Panc1 (cell line): ENCODE data around the gene TRIM3. TPM values are rescaled to one million over a fixed set of nuclear protein-coding genes. Genes with fewer than 3 reads are reported as not detected.
"Not testable (repeated sequence)": the region's sequence is repeated elsewhere in the genome, so short reads cannot be mapped to it uniquely, and the experiment has no call there.

Source experiments
- ATAC-seq: fragments of 200-7000 bp; cut with Tn5 transposase; 2 replicates; pipeline ENCODE4 v1.9.1; 2020; ENCODE audit warnings: mild to moderate bottlenecking, moderate library complexity
- Bru-seq: library from RNA; stranded (reverse); fragments of 400-500 nt; gene quantifications from one replicate; lab custom pipeline; 2021; lab: Mats Ljungman, UMichigan
- BruChase-seq, 2 experiments: library from RNA; stranded (reverse); fragments of 400-500 nt; gene quantifications; one replicate each; lab custom pipeline; 2021; lab: Mats Ljungman, UMichigan
- BruUV-seq: library from RNA; stranded (reverse); fragments of 400-500 nt; replicated peaks from 2 replicates; lab custom pipeline; 2021; lab: Mats Ljungman, UMichigan
- CTCF ChIA-PET: fragments of 300-600 bp; sonication (Branson Sonifier 250); formaldehyde crosslinking; loops from one replicate; lab custom pipeline; 2022; ENCODE audit warnings: antibody characterized with exemption; lab: Charles Lee
- POLR2A ChIA-PET: fragments of 300-600 bp; sonication (Branson Sonifier 250); formaldehyde crosslinking; loops from one replicate; lab custom pipeline; 2022; ENCODE audit warnings: antibody characterized with exemption; lab: Charles Lee
- DNase-seq: peaks from one replicate; pipeline ENCODE4 v3.0.0-alpha.2; 2010; ENCODE audit warnings: low read depth, low spot score
- H3K27ac ChIP-seq: 2 replicates; pipeline ENCODE4 v1.5.1; 2011; ENCODE audit warnings: mild to moderate bottlenecking, low read length, inconsistent platforms
- H3K27me3 ChIP-seq: fragments of 200-500 bp; sonication (Bioruptor generic); 2 replicates; pipeline ENCODE4 v1.6.0; 2014; ENCODE audit warnings: low read length, inconsistent platforms; ENCODE audit not compliant: control insufficient read depth, insufficient read depth
- H3K36me3 ChIP-seq: fragments of 200-500 bp; sonication (Bioruptor generic); 2 replicates; pipeline ENCODE4 v1.5.1; 2014; ENCODE audit warnings: inconsistent platforms, mild to moderate bottlenecking, low read length, moderate library complexity; ENCODE audit not compliant: control insufficient read depth, insufficient read depth
- H3K4me1 ChIP-seq: 2 replicates; pipeline ENCODE4 v1.5.1; 2011; ENCODE audit warnings: inconsistent platforms, mild to moderate bottlenecking, low read length, moderate library complexity; ENCODE audit not compliant: control insufficient read depth, insufficient read depth
- H3K4me3 ChIP-seq, 2 experiments: 2 replicates each; pipeline ENCODE4 v1.5.1; 2011 to 2012; ENCODE audit warnings: low read depth in 2 of 2, low read length in 2 of 2, mild to moderate bottlenecking in 2 of 2, inconsistent platforms in 1 of 2, moderate library complexity in 1 of 2
- H3K9me3 ChIP-seq: fragments of 200-500 bp; sonication (Bioruptor generic); 2 replicates; pipeline ENCODE4 v1.5.1; 2014; ENCODE audit warnings: low read depth, mild to moderate bottlenecking, inconsistent platforms, low read length, moderate library complexity; ENCODE audit not compliant: control insufficient read depth, insufficient read depth
- POLR2AphosphoS5 ChIP-seq: IDR thresholded peaks from 2 replicates; pipeline ENCODE4 v1.6.1; 2012; ENCODE audit warnings: mild to moderate bottlenecking, low read depth, low read length, moderate library complexity
- SIN3A ChIP-seq: IDR thresholded peaks from 2 replicates; pipeline ENCODE4 v1.6.1; 2012; ENCODE audit warnings: low read depth, mild to moderate bottlenecking, low read length, moderate library complexity, borderline replicate concordance; ENCODE audit not compliant: insufficient read depth
- TCF7L2 ChIP-seq: IDR thresholded peaks from 2 replicates; pipeline ENCODE4 v1.6.1; 2011; ENCODE audit warnings: mild to moderate bottlenecking, low read depth, low read length, inconsistent platforms
- in situ Hi-C: cut with HindIII; loops from 2 replicates; pipeline ENCODE4 v1.10.0; 2016; ENCODE audit warnings: low sequenced_read_pairs, low pct_unique_long_range_greater_than_20kb
- intact Hi-C: fragments of 100-400 bp; cut with micrococcal nuclease; formaldehyde crosslinking; loops from one replicate; pipeline ENCODE4 v1.10.0; 2022; ENCODE audit not compliant: unreplicated experiment
- long read RNA-seq: library from polyadenylated mRNA; unstranded; transcript quantifications from one replicate; pipeline ENCODE4 v2.0.0, GENCODE V29; 2021; ENCODE audit not compliant: unreplicated experiment
- polyA plus RNA-seq: library from polyadenylated mRNA; unstranded; fragments of >200 nt; gene quantifications from one replicate; pipeline ENCODE4 v1.2.1, GENCODE V29; 2012; ENCODE audit warnings: missing spikeins; ENCODE audit not compliant: insufficient read length
- total RNA-seq: library from RNA; stranded (reverse); gene quantifications from one replicate; pipeline ENCODE4 v1.2.1, GENCODE V29; 2021; ENCODE audit not compliant: unreplicated experiment
- TF ChIP-seq, protein P1 (sequence below): fragments of 450-650 bp; IDR thresholded peaks from 2 replicates; pipeline ENCODE4 v1.5.1; 2017; ENCODE audit warnings: mild to moderate bottlenecking
- TF ChIP-seq, protein P2 (sequence below), 2 experiments: IDR thresholded peaks; 2 replicates each; pipeline ENCODE4 v1.6.1; 2011 to 2012; ENCODE audit warnings: low read depth in 2 of 2, control low read depth in 1 of 2, low read length in 1 of 2, mild to moderate bottlenecking in 1 of 2, moderate library complexity in 1 of 2; ENCODE audit not compliant: insufficient read depth in 1 of 2

The TRIM3 gene
- 35.4 TPM for total RNA-seq
- polyA plus RNA-seq: 43.6 TPM
- percentile 61 among the genes with signal in this experiment for Bru-seq, nascent RNA
- BruChase-seq, experiment 1, labeled RNA remaining after a 2-hour chase: percentile 68 among the genes with signal in this experiment
- percentile 62 among the genes with signal in this experiment for BruChase-seq, experiment 2, labeled RNA remaining after a 6-hour chase
- long read RNA-seq, transcript TRIM3-201 (12 exons, 2,879 nt): major isoform, 32 of 61 reads
- long read RNA-seq, partial matches to known transcripts: 2 of 61 reads
- long read RNA-seq, other reads (novel, unspliced or antisense): 24 of 61 reads

GRCh38 chr11:6473451-6474412, at the start of gene TRIM3:
TSS of gene TRIM3 (minus strand) at chr11:6473941. CDS start at chr11:6465695, 8,246 bp downstream.
- intact Hi-C loops: no loop called here
- CTCF ChIA-PET: interaction anchor here (0.7 to 2.5 kb wide), 3 partner anchors 39 to 145 kb away, joined by 4 to 10 read pairs (median 5); no protein-coding TSS in a partner anchor
- H3K9me3 ChIP-seq: no peaks in the 10 kb centered on the region
- POLR2A ChIA-PET: interaction anchor here (0.6 kb wide), 1 partner anchor 84 kb away, joined by 3 read pairs; the partner anchor contains the start of gene SMPD1
- peaks cover 23% of the 10 kb centered on the region for H3K4me1 ChIP-seq
- H3K27me3 ChIP-seq: no peaks in the 10 kb centered on the region
- peak; percentile 62; the same call in 1 of the 2 replicates for TF ChIP-seq SIN3A
- TF ChIP-seq, protein P1, sequence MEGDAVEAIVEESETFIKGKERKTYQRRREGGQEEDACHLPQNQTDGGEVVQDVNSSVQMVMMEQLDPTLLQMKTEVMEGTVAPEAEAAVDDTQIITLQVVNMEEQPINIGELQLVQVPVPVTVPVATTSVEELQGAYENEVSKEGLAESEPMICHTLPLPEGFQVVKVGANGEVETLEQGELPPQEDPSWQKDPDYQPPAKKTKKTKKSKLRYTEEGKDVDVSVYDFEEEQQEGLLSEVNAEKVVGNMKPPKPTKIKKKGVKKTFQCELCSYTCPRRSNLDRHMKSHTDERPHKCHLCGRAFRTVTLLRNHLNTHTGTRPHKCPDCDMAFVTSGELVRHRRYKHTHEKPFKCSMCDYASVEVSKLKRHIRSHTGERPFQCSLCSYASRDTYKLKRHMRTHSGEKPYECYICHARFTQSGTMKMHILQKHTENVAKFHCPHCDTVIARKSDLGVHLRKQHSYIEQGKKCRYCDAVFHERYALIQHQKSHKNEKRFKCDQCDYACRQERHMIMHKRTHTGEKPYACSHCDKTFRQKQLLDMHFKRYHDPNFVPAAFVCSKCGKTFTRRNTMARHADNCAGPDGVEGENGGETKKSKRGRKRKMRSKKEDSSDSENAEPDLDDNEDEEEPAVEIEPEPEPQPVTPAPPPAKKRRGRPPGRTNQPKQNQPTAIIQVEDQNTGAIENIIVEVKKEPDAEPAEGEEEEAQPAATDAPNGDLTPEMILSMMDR: peak; percentile 80
- TF ChIP-seq, protein P2, sequence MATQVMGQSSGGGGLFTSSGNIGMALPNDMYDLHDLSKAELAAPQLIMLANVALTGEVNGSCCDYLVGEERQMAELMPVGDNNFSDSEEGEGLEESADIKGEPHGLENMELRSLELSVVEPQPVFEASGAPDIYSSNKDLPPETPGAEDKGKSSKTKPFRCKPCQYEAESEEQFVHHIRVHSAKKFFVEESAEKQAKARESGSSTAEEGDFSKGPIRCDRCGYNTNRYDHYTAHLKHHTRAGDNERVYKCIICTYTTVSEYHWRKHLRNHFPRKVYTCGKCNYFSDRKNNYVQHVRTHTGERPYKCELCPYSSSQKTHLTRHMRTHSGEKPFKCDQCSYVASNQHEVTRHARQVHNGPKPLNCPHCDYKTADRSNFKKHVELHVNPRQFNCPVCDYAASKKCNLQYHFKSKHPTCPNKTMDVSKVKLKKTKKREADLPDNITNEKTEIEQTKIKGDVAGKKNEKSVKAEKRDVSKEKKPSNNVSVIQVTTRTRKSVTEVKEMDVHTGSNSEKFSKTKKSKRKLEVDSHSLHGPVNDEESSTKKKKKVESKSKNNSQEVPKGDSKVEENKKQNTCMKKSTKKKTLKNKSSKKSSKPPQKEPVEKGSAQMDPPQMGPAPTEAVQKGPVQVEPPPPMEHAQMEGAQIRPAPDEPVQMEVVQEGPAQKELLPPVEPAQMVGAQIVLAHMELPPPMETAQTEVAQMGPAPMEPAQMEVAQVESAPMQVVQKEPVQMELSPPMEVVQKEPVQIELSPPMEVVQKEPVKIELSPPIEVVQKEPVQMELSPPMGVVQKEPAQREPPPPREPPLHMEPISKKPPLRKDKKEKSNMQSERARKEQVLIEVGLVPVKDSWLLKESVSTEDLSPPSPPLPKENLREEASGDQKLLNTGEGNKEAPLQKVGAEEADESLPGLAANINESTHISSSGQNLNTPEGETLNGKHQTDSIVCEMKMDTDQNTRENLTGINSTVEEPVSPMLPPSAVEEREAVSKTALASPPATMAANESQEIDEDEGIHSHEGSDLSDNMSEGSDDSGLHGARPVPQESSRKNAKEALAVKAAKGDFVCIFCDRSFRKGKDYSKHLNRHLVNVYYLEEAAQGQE (IDR thresholded peaks at IDR 0.05; ENCODE audit: insufficient read depth in 1 of 2, low read depth in 2 of 2, low read length in 1 of 2): no peak
- TF ChIP-seq POLR2AphosphoS5: peak; percentile 94
- 0 out of 2 replicates have a peak, but pooled peaks have one; percentile 35 for TF ChIP-seq TCF7L2
- H3K36me3 ChIP-seq: no peaks in the 10 kb centered on the region
- peak within 1 kb of the TSS; percentile 77 to 93 for H3K4me3 ChIP-seq
- in situ Hi-C loops: no loop called here
- ATAC-seq: peak; percentile 92
- peak within 1 kb of the TSS; percentile 91 for H3K27ac ChIP-seq
- peak; percentile 64 for DNase-seq
- no TSS peak for BruUV-seq

DNA sequence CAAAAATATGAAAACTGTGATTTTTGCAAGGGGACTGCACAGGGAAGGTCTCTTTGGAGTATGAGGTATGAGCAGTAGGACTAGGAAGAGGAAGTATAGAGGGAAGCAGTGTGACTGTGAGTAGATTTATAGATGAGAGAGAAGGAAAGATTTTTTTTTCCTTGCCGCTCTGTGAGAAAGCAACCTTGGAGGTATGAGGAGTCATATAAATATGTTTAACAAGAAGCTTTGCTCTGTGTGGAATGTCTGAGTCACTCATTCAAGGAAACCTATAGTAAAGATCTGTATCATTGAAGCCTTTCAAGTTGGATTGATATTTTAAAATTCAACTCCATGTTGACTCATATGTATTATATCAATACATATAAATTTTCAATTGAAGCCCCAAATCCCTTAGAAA, 49.5 kb upstream of the TRIM3 start:
- TF ChIP-seq SIN3A (no peak), POLR2AphosphoS5 (no peak)
- TF ChIP-seq, protein P2 (IDR thresholded peaks at IDR 0.05; ENCODE audit: insufficient read depth in 1 of 2, low read depth in 2 of 2, low read length in 1 of 2): no peak
- peak; percentile 86 for ATAC-seq
- intact Hi-C loops: no loop called here

GRCh38 chr11:6521946-6522345, 48.2 kb upstream of the TRIM3 start:
- H3K9me3 ChIP-seq, BruUV-seq, intact Hi-C loops, H3K27ac ChIP-seq, ATAC-seq, H3K4me3 ChIP-seq, in situ Hi-C loops, H3K27me3 ChIP-seq, DNase-seq, H3K36me3 ChIP-seq, H3K4me1 ChIP-seq, POLR2A ChIA-PET: not testable (repeated sequence)
- CTCF ChIA-PET: interaction anchor here (0.7 kb wide), 1 partner anchor 162 kb away, joined by 3 read pairs; no protein-coding TSS in a partner anchor

More for the DNA sequence above, 49.5 kb upstream of the TRIM3 start:
- BruUV-seq: no TSS peak
- peak; percentile 30 for DNase-seq
- 0 out of 2 replicates have a peak, but pooled peaks cover 5% of the 10 kb centered on the region for H3K4me1 ChIP-seq
- no peaks in the 10 kb centered on the region for H3K27me3 ChIP-seq
- H3K9me3 ChIP-seq: no peaks in the 10 kb centered on the region
- H3K27ac ChIP-seq: no peak overlapping the region
- no peaks in the 10 kb centered on the region for H3K36me3 ChIP-seq
- POLR2A ChIA-PET: no interaction called here
- CTCF ChIA-PET: no interaction called here
- in situ Hi-C loops: no loop called here
- no peak overlapping the region for H3K4me3 ChIP-seq
